ENCODE data around the gene PCID2.

PCID2 gene

GRCh38 chr13:113137691-113138298, 70.7 kb downstream of the PCID2 start:
- Mint-ChIP-seq H3K9me3 (no peaks in the 10 kb centered on the region), H3K4me1 (no peaks in the 10 kb centered on the region), H3K4me3 (no peak overlapping the region), H3K27ac (peak overlapping the region in 2 of 3 experiments; percentile 12 to 33), H3K27me3 (ENCODE audit: low read depth) (peaks cover 14% of the 10 kb centered on the region), H3K36me3 (ENCODE audit: low read depth) (no peaks in the 10 kb centered on the region)
- TF ChIP-seq, protein P1, sequence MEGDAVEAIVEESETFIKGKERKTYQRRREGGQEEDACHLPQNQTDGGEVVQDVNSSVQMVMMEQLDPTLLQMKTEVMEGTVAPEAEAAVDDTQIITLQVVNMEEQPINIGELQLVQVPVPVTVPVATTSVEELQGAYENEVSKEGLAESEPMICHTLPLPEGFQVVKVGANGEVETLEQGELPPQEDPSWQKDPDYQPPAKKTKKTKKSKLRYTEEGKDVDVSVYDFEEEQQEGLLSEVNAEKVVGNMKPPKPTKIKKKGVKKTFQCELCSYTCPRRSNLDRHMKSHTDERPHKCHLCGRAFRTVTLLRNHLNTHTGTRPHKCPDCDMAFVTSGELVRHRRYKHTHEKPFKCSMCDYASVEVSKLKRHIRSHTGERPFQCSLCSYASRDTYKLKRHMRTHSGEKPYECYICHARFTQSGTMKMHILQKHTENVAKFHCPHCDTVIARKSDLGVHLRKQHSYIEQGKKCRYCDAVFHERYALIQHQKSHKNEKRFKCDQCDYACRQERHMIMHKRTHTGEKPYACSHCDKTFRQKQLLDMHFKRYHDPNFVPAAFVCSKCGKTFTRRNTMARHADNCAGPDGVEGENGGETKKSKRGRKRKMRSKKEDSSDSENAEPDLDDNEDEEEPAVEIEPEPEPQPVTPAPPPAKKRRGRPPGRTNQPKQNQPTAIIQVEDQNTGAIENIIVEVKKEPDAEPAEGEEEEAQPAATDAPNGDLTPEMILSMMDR (IDR thresholded peaks at IDR 0.05; ENCODE audit: unreplicated experiment in 3 of 3) = no peak

GRCh38 chr13:113135281-113135760, 73.1 kb downstream of the PCID2 start:
- no peak overlapping the region for H3K4me3 Mint-ChIP-seq
- H3K4me1 Mint-ChIP-seq = no peaks in the 10 kb centered on the region
- H3K27ac Mint-ChIP-seq = no peak overlapping the region
- H3K9me3 Mint-ChIP-seq = no peaks in the 10 kb centered on the region
- H3K36me3 Mint-ChIP-seq (ENCODE audit: low read depth) = no peaks in the 10 kb centered on the region
- TF ChIP-seq, protein P1 (IDR thresholded peaks at IDR 0.05; ENCODE audit: unreplicated experiment in 3 of 3) = no peak
- H3K27me3 Mint-ChIP-seq (ENCODE audit: low read depth) = peaks cover 17% of the 10 kb centered on the region

- TF ChIP-seq, protein P1 (IDR thresholded peaks at IDR 0.05; ENCODE audit: unreplicated experiment in 3 of 3) = no peak
- Mint-ChIP-seq H3K27ac (no peak overlapping the region), H3K9me3 (no peaks in the 10 kb centered on the region), H3K4me1 (no peaks in the 10 kb centered on the region), H3K4me3 (no peak overlapping the region), H3K36me3 (ENCODE audit: low read depth) (peaks cover 5% of the 10 kb centered on the region), H3K27me3 (ENCODE audit: low read depth) (peaks cover 8% of the 10 kb centered on the region)
These were observed 78.3 kb downstream of the PCID2 start for GRCh38 chr13:113129921-113130750.

DNA sequence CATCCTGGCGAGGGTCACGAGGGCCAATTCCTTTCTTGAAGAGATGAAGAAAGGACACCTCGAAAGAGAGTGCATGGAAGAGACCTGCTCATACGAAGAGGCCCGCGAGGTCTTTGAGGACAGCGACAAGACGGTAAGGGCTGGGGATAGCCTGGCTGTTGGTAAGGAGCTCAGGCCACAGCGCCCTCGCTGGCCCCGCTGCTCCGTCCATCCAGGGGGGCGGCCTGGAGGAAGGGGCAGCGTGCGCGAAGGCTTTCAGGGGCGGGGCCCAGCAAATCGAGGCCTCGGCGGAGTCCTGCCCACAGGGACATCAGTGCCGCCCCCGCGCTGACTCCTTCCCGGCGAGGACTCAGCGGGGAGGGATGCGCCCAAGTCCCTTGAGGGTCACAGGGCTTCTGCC, 79.0 kb downstream of the PCID2 start:
- peaks cover 8% of the 10 kb centered on the region for H3K27me3 Mint-ChIP-seq (ENCODE audit: low read depth)
- H3K4me1 Mint-ChIP-seq = no peaks in the 10 kb centered on the region
- H3K9me3 Mint-ChIP-seq = no peaks in the 10 kb centered on the region
- H3K27ac Mint-ChIP-seq = no peak overlapping the region
- peaks cover 5% of the 10 kb centered on the region for H3K36me3 Mint-ChIP-seq (ENCODE audit: low read depth)
- TF ChIP-seq, protein P1 (IDR thresholded peaks at IDR 0.05; ENCODE audit: unreplicated experiment in 3 of 3) = no peak
- no peak overlapping the region for H3K4me3 Mint-ChIP-seq

All from nephron (organoid).